Heart left ventricle (tissue), 16 donors: ENCODE results near the gene GSTA2. TPM values are rescaled to one million over a fixed set of nuclear protein-coding genes. Genes with fewer than 3 reads are reported as not detected.
A peak's percentile ranks its signal among the peaks of the same experiment; 100 is the strongest.
"Not testable (repeated sequence)": the region's sequence is repeated elsewhere in the genome, so short reads cannot be mapped to it uniquely, and the experiment has no call there.

Experiments
- ATAC-seq, 4 donors: fragments of 200-7000 bp; cut with Tn5 transposase; one replicate each; pipeline ENCODE4 v1.9.1; 2020 to 2022; ENCODE audit warnings: moderate library complexity in 4 of 4, mild to moderate bottlenecking in 3 of 4, moderate number of reproducible peaks in 1 of 4
- DNase-seq, 5 donors: peaks; one replicate each; pipeline ENCODE4 v3.0.0-alpha.2; 2020
- H3K27ac ChIP-seq, 12 donors: fragments of 200-600 bp; sonication (generic) in 4 of 12; one replicate each; pipeline versions ENCODE4 v1.5.0 to v1.8.0; 2016 to 2022; ENCODE audit warnings: mild to moderate bottlenecking in 2 of 12
- H3K27me3 ChIP-seq, 9 donors: fragments of 200-600 bp; sonication (generic) in 2 of 9; one replicate each; pipeline versions ENCODE4 v1.5.1 to v1.8.0; 2016 to 2022; ENCODE audit warnings: mild to moderate bottlenecking in 3 of 9
- H3K36me3 ChIP-seq, 9 donors: fragments of 200-600 bp; sonication (generic) in 2 of 9; one replicate each; pipeline versions ENCODE4 v1.5.0 to v1.8.0; 2018 to 2022; ENCODE audit warnings: mild to moderate bottlenecking in 2 of 9
- H3K4me1 ChIP-seq, 12 donors: fragments of 200-600 bp; sonication (generic) in 4 of 12; one replicate each; pipeline versions ENCODE4 v1.5.0 to v1.8.0; 2016 to 2022; ENCODE audit warnings: mild to moderate bottlenecking in 3 of 12
- H3K4me3 ChIP-seq, 12 donors: fragments of 200-600 bp; sonication (generic) in 4 of 12; one replicate each; pipeline versions ENCODE4 v1.5.0 to v1.8.0; 2017 to 2022; ENCODE audit warnings: mild to moderate bottlenecking in 9 of 12, moderate library complexity in 4 of 12
- H3K9me3 ChIP-seq, 12 donors: fragments of 200-600 bp; sonication (generic) in 4 of 12; one replicate each; pipeline versions ENCODE4 v1.5.0 to v1.8.0; 2016 to 2022; ENCODE audit warnings: mild to moderate bottlenecking in 1 of 12
- CTCF ChIP-seq, 12 donors: fragments of 200-600 bp; sonication (generic) in 4 of 12; IDR thresholded peaks; one replicate each; pipeline versions ENCODE4 v1.5.0 to v1.8.0; 2018 to 2022; ENCODE audit warnings: antibody characterized with exemption in 12 of 12, mild to moderate bottlenecking in 5 of 12
- POLR2A ChIP-seq, 2 donors: fragments of 450-650 bp; IDR thresholded peaks; one replicate each; pipeline ENCODE4 v1.6.1; 2017; ENCODE audit warnings: antibody characterized with exemption in 2 of 2, mild to moderate bottlenecking in 2 of 2, moderate library complexity in 2 of 2
- WGBS, 4 donors: extraction: QIAGEN DNeasy Blood & Tissue Kit in 2 of 4; methylation state at CpG; one replicate each; pipeline versions ENCODE4 v1.1.5 to v1.1.7; 2013 to 2018; 5-methylcytosine and 5-hydroxymethylcytosine counted together
- intact Hi-C, 10 donors: fragments of 100-400 bp; cut with DNase I; formaldehyde crosslinking; loops; one replicate each; pipeline versions ENCODE4 v1.11.1 to v1.14.2; 2022
- polyA plus RNA-seq, 2 donors: library from polyadenylated mRNA; stranded (reverse); fragments of 200-250 nt; gene quantifications; one replicate each; pipeline ENCODE4 v1.2.3, GENCODE V29; 2013
- total RNA-seq, 9 donors: library from RNA; depleted of rRNA in 2 of 9; stranded (reverse); fragments of >200 nt in 2 of 9; fragmentation: NEBNext Ultra II Directional in 3 of 9; extraction: Animal tissue kit (Norgen Biotek cat#: 25700) in 3 of 9; gene quantifications; one replicate each; pipeline versions ENCODE4 v1.1.0 to v1.2.4, GENCODE V29; 2016 to 2023
- donor health status: ischemic (EF 13 %, LVEDD 7.1; RV severe dilation, severe dysfunction).
- donor health status: healthy with polysubstance abuse.
- donor health status: DM: no; HTN: yes; CAD: no.
- donor health status: DM: no; HTN: no; CAD: no.
- donor health status: ischemic (EF 25% LVEDD 6.9; RV normal size, moderate dysfunction).
- donor health status: ischemic (EF 25% LVEDD 5.7; RV mildly dilated, moderate dysfunction).
- donor health status: healthy.
- donor health status: DM: yes; HTN: yes; CAD: no.
- donor health status: ischemic (EF 35%, LVEDD 5.7; RV mildly dilated, moderate dysfunction).
- donor health status: nonischemic (EF 11% LVEDD 7.7; RV severe dilation, severe dysfunction).
- donor health status: DM: yes; HTN: yes; CAD: no.
- donor health status: PGD.
- donor health status: ischemic (EF 29% LVEDD 5.4; RV normal size, mild dysfunction).
- donor health status: nonischemic (EF 23%, LVEDD 6.1; RV moderate dilation, normal function).

GSTA2 gene
- total and polyA plus RNA-seq, 11 donors, result not detected

- no peaks in the 10 kb centered on the region for H3K27me3 ChIP-seq
- ATAC-seq (peak in 3 of 4 donors; percentile 53 to 69 (median 58)), DNase-seq (no peak)
- intact Hi-C loops, result no loop called here
- peaks cover 0 to 4% (median 0%) of the 10 kb centered on the region in 12 donors for H3K4me1 ChIP-seq
- no peaks in the 10 kb centered on the region for H3K36me3 ChIP-seq
- WGBS, 4 donors, result 43 to 63% (median 55%) methylated on average over 2 of the region's 2 CpGs
- TF ChIP-seq POLR2A (IDR thresholded peaks at IDR 0.05), result no peak
- no peak for TF ChIP-seq CTCF (IDR thresholded peaks at IDR 0.05)
- H3K4me3 ChIP-seq, result no peak overlapping the region
- peak overlapping the region in 2 of 12 donors; percentile 13 to 70 for H3K27ac ChIP-seq
- no peaks in the 10 kb centered on the region for H3K9me3 ChIP-seq
Measured at GRCh38 chr6:52724042-52724405, 39.3 kb downstream of the GSTA2 start.

DNA sequence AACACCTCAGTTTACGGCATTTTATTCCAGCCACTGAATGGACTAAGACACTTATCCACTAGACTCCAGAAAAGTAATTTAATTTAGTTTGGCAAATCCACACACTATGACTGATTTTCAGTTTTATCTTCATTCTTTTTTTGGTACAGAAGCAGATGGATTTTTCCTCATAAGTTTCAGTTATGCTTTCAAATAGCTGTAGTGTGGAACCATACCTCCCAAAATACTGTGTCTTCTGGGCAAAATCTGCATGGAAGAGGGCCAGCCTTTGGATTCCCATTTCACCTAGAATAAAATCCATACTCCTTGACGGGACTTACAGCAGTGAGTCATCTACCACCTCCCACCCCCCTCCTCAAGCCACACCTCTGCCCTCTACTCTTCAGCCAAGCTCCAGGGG is 43.0 kb downstream of the GSTA2 start:
- no peak for DNase-seq
- H3K9me3 ChIP-seq, result no peaks in the 10 kb centered on the region
- intact Hi-C loops, result no loop called here
- WGBS, 4 donors, result 56 to 82% (median 71%) methylated on average over 2 of the region's 2 CpGs
- ATAC-seq, result no peak
- peaks cover 0 to 3% (median 0%) of the 10 kb centered on the region in 12 donors for H3K4me1 ChIP-seq
- no peaks in the 10 kb centered on the region for H3K36me3 ChIP-seq
- no peak overlapping the region for H3K4me3 ChIP-seq
- no peak overlapping the region for H3K27ac ChIP-seq
- no peaks in the 10 kb centered on the region for H3K27me3 ChIP-seq
- TF ChIP-seq POLR2A (IDR thresholded peaks at IDR 0.05) (no peak), CTCF (IDR thresholded peaks at IDR 0.05) (no peak)

DNA sequence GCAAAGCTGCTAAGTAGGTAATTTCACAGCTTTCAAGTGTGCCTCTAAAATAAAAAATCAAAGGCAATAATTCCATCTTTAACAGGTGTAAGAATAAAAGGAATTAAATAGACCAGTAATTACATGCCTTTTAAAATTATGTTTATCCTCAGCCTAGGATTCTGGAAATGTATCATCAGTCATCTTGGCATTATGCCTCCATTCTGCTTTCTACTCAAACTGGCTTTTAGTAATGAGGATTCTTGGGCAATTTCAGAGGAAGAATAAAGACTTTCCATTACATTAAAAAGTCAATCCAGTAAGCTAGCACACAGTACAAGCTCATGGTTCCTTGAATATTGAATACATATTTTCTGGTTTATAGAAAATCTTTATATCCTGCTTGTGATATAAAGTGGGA is 44.7 kb downstream of the GSTA2 start:
- ATAC-seq (no peak), DNase-seq (no peak)
- H3K27me3 ChIP-seq, result no peaks in the 10 kb centered on the region
- TF ChIP-seq CTCF (IDR thresholded peaks at IDR 0.05), result no peak
- no peak for TF ChIP-seq POLR2A (IDR thresholded peaks at IDR 0.05)
- no peaks in the 10 kb centered on the region for H3K9me3 ChIP-seq
- intact Hi-C loops, result no loop called here
- H3K27ac ChIP-seq, result no peak overlapping the region
- no peaks in the 10 kb centered on the region for H3K4me1 ChIP-seq
- no peak overlapping the region for H3K4me3 ChIP-seq
- H3K36me3 ChIP-seq, result no peaks in the 10 kb centered on the region

GRCh38 chr6:52714761-52715160 is 48.5 kb downstream of the GSTA2 start:
- H3K4me1 ChIP-seq, DNase-seq, H3K4me3 ChIP-seq, ATAC-seq, intact Hi-C loops, H3K9me3 ChIP-seq, H3K27me3 ChIP-seq, H3K27ac ChIP-seq, H3K36me3 ChIP-seq: not testable (repeated sequence)
- WGBS, 4 donors, result 85 to 92% (median 90%) methylated on average over 9 of the region's 9 CpGs

DNA sequence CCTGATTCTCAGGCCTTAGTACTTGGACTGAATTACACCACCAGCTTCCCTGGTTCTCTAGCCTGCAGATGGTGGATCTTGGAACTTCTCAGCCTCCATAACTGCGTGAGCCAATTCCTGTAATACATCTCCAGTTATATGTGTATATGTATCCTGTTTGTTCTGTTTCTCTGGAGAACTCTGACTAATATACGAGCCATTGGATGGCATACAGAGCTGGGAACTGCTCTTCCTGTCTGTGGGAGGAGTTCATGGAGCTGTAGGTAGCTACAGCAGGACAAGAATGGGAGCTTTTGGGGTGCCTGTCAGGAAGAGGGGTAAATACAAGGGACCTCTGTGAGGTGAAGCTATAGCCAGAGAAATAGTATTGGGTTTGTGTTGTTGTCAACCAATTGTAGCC is 51.1 kb downstream of the GSTA2 start:
- ATAC-seq (no peak), DNase-seq (no peak)
- Histone ChIP-seq H3K4me3 (no peak overlapping the region), H3K27ac (no peak overlapping the region), H3K4me1 (peaks cover 0 to 3% (median 0%) of the 10 kb centered on the region in 12 donors), H3K9me3 (peaks cover 0 to 8% (median 0%) of the 10 kb centered on the region in 12 donors), H3K36me3 (no peaks in the 10 kb centered on the region), H3K27me3 (no peaks in the 10 kb centered on the region)
- intact Hi-C loops, result no loop called here
- TF ChIP-seq CTCF (IDR thresholded peaks at IDR 0.05) (no peak), POLR2A (IDR thresholded peaks at IDR 0.05) (no peak)
- WGBS, 4 donors, result 53 to 79% (median 71%) methylated on average over 2 of the region's 2 CpGs
